Activated CD4-positive, alpha-beta T cell treated with anti-CD3 and anti-CD28 coated beads for 48 hours (primary cell): ENCODE results near the gene NFATC2.
"Not testable (repeated sequence)": the region's sequence is repeated elsewhere in the genome, so short reads cannot be mapped to it uniquely, and the experiment has no call there.

Experiments used
- DNase-seq: peaks from one replicate; pipeline ENCODE4 v3.0.0-alpha.2; 2020

Gene NFATC2

GRCh38 chr20:51567622-51568021 is 25.1 kb upstream of the NFATC2 start:
- no peak for DNase-seq

- DNase-seq, result no peak
Observed at GRCh38 chr20:51566594-51566993, 24.1 kb upstream of the NFATC2 start.

- no peak for DNase-seq
Observed at GRCh38 chr20:51565298-51566144, 23.0 kb upstream of the NFATC2 start.

- DNase-seq, result peak; percentile 49
Observed at GRCh38 chr20:51563486-51564332, 21.2 kb upstream of the NFATC2 start.

GRCh38 chr20:51563174-51563485 is 20.6 kb upstream of the NFATC2 start:
- no peak for DNase-seq

- peak; percentile 27 for DNase-seq
Observed at GRCh38 chr20:51562332-51563173, 20.0 kb upstream of the NFATC2 start.

GRCh38 chr20:51562027-51562331 is 19.5 kb upstream of the NFATC2 start:
- no peak for DNase-seq

- DNase-seq, result no peak
Observed at GRCh38 chr20:51560550-51561307, 18.2 kb upstream of the NFATC2 start.

GRCh38 chr20:51560042-51560441 is 17.5 kb upstream of the NFATC2 start:
- no peak for DNase-seq

GRCh38 chr20:51554538-51555165 is 12.1 kb upstream of the NFATC2 start:
- no peak for DNase-seq

GRCh38 chr20:51553897-51554486 is 11.5 kb upstream of the NFATC2 start:
- DNase-seq, result no peak

GRCh38 chr20:51551186-51551585 is 8.7 kb upstream of the NFATC2 start:
- DNase-seq, result no peak

- no peak for DNase-seq
Observed at GRCh38 chr20:51549474-51549873, 7.0 kb upstream of the NFATC2 start.

GRCh38 chr20:51547951-51548350 is 5.4 kb upstream of the NFATC2 start:
- no peak for DNase-seq

- no peak for DNase-seq
Observed at GRCh38 chr20:51545515-51545914, 3.0 kb upstream of the NFATC2 start.

- no peak for DNase-seq
Observed at GRCh38 chr20:51543422-51543788, 886 bp upstream of the NFATC2 start.

GRCh38 chr20:51542033-51542570 is 417 bp downstream of the NFATC2 start:
- peak; percentile 69 for DNase-seq

- peak; percentile 89 for DNase-seq
Observed at GRCh38 chr20:51541189-51542032, 1.1 kb downstream of the NFATC2 start.

- no peak for DNase-seq
Observed at GRCh38 chr20:51540580-51540979, 1.9 kb downstream of the NFATC2 start.

- not testable (repeated sequence) for DNase-seq
Observed at GRCh38 chr20:51540074-51540473, 2.4 kb downstream of the NFATC2 start.
